UCSD-AML1 (cell line): ENCODE data around the gene KMT2B.

ENCODE experiments used
- DNase-seq: peaks from one replicate; lab custom pipeline; 2025; ENCODE audit not compliant: unreplicated experiment; lab: John Stamatoyannopoulos, UW

Gene KMT2B

GRCh38 chr19:35740423-35741202 lies 22.8 kb downstream of the KMT2B start:
- DNase-seq: peak; percentile 96

GRCh38 chr19:35741203-35741515 lies 23.4 kb downstream of the KMT2B start:
- no peak for DNase-seq

- peak; percentile 48 for DNase-seq
These were observed 24.4 kb downstream of the KMT2B start, which contains the start of gene IGFLR1 for GRCh38 chr19:35742121-35742724. Gene IGFLR1, minus strand, starts transcription at chr19:35742452. Its CDS starts 1,272 bp downstream, at chr19:35741180.

- no peak for DNase-seq
These were observed 26.0 kb downstream of the KMT2B start for GRCh38 chr19:35743640-35744429.

GRCh38 chr19:35744430-35745327 lies 26.9 kb downstream of the KMT2B start:
- peak; percentile 93 for DNase-seq

- peak; percentile 99 for DNase-seq
These were observed 27.7 kb downstream of the KMT2B start, which contains the start of the genes PSENEN and U2AF1L4 for GRCh38 chr19:35745328-35746086. Gene PSENEN, plus strand, starts transcription at chr19:35745651. Its CDS starts 280 bp downstream, at chr19:35745931. Gene U2AF1L4, minus strand, starts transcription at chr19:35745418. Its CDS starts 27 bp downstream, at chr19:35745391.

GRCh38 chr19:35746087-35746462 lies 28.3 kb downstream of the KMT2B start:
- DNase-seq: no peak

GRCh38 chr19:35746531-35746930 lies 28.7 kb downstream of the KMT2B start:
- DNase-seq: no peak

- peak; percentile 98 for DNase-seq
These were observed 30.6 kb downstream of the KMT2B start, which contains the start of gene LIN37 for GRCh38 chr19:35748106-35749020. Gene LIN37, plus strand, starts transcription at chr19:35748576. Its CDS starts 149 bp downstream, at chr19:35748725.

- DNase-seq: no peak
These were observed 32.4 kb downstream of the KMT2B start for GRCh38 chr19:35750167-35750566.

- DNase-seq: no peak
These were observed 34.3 kb downstream of the KMT2B start for GRCh38 chr19:35751839-35752745.

GRCh38 chr19:35752746-35753350 lies 35.0 kb downstream of the KMT2B start:
- DNase-seq: no peak

GRCh38 chr19:35753634-35754369 lies 36.0 kb downstream of the KMT2B start:
- DNase-seq: no peak

GRCh38 chr19:35754370-35755130 lies 36.7 kb downstream of the KMT2B start:
- DNase-seq: no peak

- DNase-seq: no peak
These were observed 37.3 kb downstream of the KMT2B start for GRCh38 chr19:35755131-35755549.
